Stimulated activated CD4-positive, alpha-beta T cell treated with anti-CD3 and anti-CD28 coated beads, TNF-alpha, amount 100 ng/mL, for 24 hours (primary cell): ENCODE results near the gene KLLN.
A peak's percentile ranks its signal among the peaks of the same experiment; 100 is the strongest.
"Not testable (repeated sequence)": the region's sequence is repeated elsewhere in the genome, so short reads cannot be mapped to it uniquely, and the experiment has no call there.

ENCODE experiments used
- DNase-seq, 3 experiments: peaks; one replicate each; pipeline ENCODE4 v3.0.0-alpha.2; 2020; ENCODE audit warnings: low read depth in 3 of 3

The KLLN gene

GRCh38 chr10:87863053-87863943 lies at the start of gene KLLN, which contains the start of gene PTEN:
Gene KLLN, minus strand, starts transcription at chr10:87863533. Its CDS starts 1,046 bp downstream, at chr10:87862487.
Gene PTEN, plus strand, starts transcription at chr10:87863625. Its CDS starts 845 bp downstream, at chr10:87864470.
- DNase-seq, result peak; percentile 61 to 82 (median 62)

- DNase-seq, result not testable (repeated sequence)
Measured at GRCh38 chr10:87903396-87903795, 40.1 kb upstream of the KLLN start.

GRCh38 chr10:87897957-87898356 lies 34.6 kb upstream of the KLLN start:
- DNase-seq, result not testable (repeated sequence)

DNA sequence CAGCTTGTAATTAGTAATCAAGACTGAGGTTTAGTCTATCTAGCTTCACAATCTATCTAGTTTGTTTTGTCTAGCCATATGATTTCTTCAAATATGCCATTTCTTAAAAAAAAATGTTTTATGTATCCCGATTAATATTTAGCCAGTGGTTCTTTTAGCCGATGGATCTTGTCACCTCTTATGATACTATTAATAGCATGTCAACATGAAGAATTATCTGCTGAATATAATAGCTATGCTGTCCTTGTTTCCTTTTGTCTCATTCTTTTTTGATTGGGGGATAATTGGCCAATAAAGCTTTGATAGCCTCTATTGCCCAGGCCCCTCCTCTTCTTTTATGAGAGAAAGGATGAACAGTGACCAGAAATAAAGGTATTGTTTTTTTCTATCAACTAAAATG lies 32.9 kb upstream of the KLLN start:
- no peak for DNase-seq

DNA sequence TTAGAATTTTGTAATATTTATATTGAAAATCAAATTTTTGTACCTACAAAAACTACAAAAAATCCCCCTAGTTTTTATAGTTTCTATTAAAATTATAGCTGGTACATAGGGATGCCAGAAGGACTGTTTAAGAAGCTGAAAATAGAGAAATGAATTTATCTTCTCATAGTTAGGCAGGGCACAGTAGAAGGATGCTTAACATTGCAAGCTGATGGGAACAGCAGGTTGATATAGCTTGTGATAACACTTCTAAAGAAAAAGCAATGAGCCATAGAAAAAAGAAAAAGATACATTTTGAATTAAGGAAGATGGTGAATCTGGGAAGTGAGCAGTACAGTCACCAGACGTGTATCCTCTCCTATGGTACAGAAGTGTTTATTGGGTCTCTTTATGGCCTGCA lies 32.1 kb upstream of the KLLN start:
- DNase-seq, result no peak

DNA sequence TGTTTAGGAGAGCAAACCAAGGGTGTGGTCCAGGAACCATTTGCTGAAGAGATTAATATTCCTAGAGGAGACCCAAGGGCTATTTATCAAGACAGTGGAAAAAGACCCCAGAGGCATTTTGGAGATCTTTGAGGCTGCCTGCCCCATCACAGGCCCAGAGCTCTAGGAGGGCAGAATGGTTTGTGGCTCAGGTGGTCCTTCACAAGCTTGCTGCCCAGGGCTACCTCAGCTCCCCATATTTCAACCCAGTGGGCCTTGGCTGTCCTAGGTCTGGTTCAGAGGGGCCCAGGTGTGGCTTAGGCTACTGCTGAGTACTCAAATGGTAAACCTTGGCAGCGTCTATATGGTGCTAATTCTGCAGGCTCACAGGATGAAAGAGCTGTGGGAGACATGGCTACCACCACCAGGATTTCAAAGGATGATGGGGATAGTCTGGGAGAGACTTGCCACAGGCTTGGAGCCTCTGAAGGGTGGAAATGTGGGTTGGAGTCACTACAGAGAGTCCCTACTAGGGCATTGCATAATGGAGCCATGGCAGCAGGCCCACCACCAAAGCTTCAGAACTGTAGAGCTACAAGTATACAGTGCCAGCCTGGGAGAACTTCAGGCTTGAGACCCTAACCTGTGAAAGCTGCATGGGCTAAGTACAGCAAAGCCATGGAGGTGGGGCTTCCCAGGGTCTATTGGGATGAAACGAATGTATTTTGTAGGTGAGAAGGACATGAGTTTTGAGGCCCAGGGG lies 24.4 kb upstream of the KLLN start:
- DNase-seq, result no peak

- DNase-seq, result no peak
Measured at GRCh38 chr10:87887146-87887545, 23.8 kb upstream of the KLLN start.

GRCh38 chr10:87886635-87887034 lies 23.3 kb upstream of the KLLN start:
- no peak for DNase-seq

DNA sequence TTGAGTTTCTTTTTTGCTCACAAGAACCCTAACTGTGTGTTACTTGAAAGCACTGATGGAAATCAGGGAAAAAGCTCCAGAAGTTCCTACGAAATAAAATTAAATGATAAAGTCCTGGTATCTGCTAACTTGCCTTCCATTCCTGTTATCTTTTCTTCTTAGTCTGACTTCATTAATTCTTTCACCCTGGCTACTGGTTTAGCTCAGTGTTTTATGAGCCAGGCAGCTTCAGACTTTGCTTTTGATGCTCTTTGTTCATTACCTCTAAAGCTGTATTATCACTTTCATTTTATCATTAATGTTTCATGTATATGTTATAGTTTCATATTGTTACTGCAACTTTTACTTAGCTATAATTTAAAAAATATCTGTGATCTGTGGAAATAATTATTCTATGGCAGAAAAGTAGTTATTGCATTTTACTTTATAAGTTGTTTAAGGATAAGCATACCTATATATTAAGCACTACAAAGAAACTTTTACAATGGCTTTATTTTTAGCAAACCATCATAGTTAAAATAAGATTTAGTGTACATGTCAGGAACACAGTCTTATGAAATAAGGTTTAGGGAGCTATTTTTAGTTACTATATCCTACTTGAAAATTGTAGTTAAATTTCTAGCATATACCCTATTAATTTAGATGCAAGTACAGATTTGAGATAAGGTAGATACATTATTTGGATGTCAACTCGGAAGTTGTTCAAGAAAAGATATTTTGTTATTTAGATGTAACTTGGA lies 19.4 kb upstream of the KLLN start:
- no peak for DNase-seq

GRCh38 chr10:87881373-87882059 lies 18.2 kb upstream of the KLLN start:
- DNase-seq, result not testable (repeated sequence)

DNA sequence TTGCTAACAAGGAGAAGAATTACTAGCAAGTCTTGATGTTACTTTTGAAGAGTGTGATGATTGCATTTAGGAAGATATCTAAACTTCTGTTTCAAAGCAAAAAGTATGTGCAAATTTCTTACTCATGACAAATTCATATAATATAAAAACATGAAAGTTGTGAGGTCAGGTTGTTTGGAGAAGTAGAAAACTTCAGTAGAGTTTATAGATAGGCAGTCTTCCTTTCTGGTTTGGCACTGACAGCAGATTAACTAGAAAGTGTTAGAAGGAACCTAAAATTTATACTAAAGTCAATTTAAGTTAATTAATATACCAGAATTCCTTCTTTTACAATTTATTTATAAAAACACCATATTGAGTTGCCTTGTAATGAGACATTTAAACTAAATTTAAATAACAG lies 17.0 kb upstream of the KLLN start:
- DNase-seq, result no peak

DNA sequence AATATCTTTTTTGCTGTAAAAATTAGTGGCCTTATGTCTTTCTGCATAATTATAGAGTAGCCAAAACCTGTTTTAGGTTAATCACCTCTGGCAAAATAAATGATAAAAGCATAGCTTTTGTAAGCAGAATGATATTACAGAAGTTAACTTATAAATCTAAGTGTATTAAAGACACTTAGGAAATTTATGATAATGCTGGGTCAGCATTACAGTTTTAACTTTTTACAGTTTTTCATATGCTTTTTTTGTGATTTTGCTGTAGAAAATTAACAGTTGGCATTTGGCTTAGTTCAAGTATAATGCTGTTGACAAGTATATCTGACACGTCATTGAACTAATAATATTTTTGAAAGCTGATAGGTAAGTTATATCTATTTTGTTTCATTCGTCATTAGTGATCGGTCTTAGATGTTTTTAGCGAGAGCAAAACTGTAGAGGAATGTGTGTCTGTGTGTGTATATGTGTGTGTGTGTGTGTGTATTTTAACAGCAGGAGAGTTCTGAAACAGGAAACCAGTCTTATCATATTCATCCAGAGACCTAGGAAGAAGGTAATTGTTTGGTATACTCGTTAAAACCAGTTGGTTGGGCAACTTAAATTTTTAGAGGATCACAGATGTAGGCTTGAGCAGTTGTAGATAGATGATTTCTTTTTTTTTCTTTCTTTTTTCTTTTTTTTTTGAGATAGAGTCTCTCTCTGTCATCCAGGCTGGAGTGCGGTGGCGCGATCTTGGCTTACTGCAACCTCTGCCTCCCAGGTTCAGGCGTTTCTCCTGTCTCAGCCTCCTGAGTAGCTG lies 15.5 kb upstream of the KLLN start:
- DNase-seq, result no peak

- no peak for DNase-seq
Measured at GRCh38 chr10:87875929-87876571, 12.7 kb upstream of the KLLN start.

GRCh38 chr10:87873656-87874055 lies 10.3 kb upstream of the KLLN start:
- no peak for DNase-seq

DNA sequence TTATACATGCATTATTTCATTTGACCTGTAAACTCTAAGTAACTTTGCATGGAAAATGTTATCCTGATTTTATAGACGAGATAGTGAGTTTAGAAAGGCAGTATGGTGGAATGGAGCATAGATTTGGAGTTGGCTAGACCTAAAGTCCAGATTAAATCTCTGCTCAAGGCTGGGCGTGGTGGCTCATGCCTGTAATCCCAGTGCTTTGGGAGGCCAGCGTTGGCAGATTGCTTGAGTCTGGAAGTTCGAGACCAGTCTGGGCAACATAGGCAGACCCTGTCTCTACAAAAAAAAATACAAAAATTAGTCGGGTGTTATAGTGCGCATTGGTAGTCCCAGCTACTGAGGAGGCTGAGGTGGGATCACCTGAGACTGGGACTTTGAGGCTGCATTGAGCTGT lies 9.5 kb upstream of the KLLN start:
- DNase-seq, result no peak

DNA sequence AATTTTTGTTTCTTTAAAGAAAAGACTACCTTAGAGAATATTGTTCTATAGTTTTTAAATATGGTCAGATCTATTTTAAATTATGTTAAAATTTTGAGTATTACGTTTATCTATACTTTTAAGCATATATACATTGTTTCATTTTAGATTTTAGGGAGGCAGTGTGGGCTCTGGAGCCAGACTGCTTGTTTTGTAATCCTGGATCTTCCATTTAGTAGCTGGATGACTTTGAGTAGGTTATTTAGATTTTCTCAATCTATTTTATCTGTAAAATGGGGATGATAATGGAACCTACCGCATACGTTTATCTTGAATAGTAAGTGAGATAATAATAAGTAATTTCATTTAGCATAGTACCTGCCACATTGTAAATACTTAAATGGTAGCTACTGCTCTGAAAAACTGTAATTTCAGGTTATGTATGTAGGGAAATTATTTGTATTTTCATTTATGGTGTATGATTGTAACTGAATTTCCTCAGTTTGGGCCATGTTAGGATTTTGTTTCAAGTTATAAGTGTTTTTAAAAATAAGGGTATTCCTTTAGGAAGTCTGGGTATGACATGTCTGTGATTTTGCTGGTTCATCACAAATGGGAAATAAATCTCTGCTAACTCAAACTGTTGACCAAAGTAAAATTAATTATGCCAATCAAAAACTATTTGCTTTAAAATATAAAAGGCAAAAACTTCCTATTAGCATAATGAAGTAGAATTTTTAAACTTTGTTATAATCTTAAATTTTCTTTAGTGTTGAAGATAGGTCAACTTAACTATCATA lies 6.6 kb upstream of the KLLN start:
- no peak for DNase-seq

DNA sequence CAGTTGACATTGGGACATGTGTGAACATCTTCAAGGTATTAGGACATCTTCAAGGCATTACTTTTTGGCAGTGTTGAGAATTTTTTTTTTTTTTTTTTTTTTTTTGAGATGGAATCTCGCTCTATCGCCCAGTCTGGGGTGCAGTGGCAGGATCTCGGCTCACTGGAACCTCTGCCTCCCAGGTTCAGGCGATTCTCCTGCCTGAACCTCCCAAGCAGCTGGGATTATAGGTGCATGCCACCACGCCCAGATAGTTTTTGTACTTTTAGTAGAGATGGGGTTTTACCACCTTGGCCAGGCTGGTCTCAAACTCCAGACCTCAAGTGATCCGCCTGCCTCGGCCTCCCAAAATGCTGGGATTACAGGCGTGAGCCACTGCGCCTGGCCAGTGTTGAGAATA lies 5.8 kb upstream of the KLLN start:
- DNase-seq, result not testable (repeated sequence)

DNA sequence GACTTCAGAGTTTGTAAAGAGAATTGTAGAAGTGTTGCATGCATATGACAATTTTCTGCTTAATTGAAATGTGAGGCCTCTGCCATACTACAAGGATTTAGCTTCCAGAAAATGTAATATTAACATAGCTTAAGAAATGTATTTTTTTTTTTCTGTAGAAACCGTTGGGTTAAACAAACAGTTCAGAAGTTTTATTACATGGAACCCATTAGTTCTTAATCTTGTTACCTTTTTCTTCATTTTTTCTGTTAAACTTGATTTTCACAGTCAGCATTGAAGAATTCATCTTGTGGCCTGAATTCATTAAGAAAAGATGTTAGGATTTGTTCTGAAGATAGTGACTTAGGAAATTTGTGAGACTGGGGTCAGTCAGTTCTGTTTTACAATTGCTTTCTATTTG lies 4.9 kb upstream of the KLLN start:
- no peak for DNase-seq

- DNase-seq, result no peak
Measured at GRCh38 chr10:87867453-87867852, 4.1 kb upstream of the KLLN start.
